GM23338 (cell line): ENCODE measurements around the gene MIF. TPM values are rescaled to one million over a fixed set of nuclear protein-coding genes. Genes with fewer than 3 reads are reported as not detected.

Source experiments
- ATAC-seq: fragments of 200-7000 bp; cut with Tn5 transposase; 3 replicates; pipeline ENCODE4 v1.9.1; 2020
- DNase-seq: peaks from one replicate; pipeline ENCODE4 v3.0.0-alpha.2; 2015; ENCODE audit warnings: low spot score
- H2AFZ ChIP-seq: fragments of 200-600 bp; sonication (generic); 2 replicates; pipeline ENCODE4 v1.8.0; 2016; ENCODE audit warnings: antibody characterized with exemption, mild to moderate bottlenecking, moderate library complexity
- H3F3A ChIP-seq: fragments of 200-600 bp; sonication (generic); replicated peaks from 2 replicates; pipeline ENCODE4 v1.8.0; 2017; ENCODE audit warnings: antibody characterized with exemption, mixed run types, low read depth
- H3K27ac ChIP-seq: fragments of 200-600 bp; sonication (generic); 2 replicates; pipeline ENCODE4 v1.6.1; 2016; ENCODE audit warnings: low read depth
- H3K27me3 ChIP-seq: fragments of 200-600 bp; sonication (generic); 2 replicates; pipeline ENCODE4 v1.8.0; 2016; ENCODE audit warnings: mild to moderate bottlenecking, mixed run types, moderate library complexity; ENCODE audit not compliant: insufficient read depth
- H3K36me3 ChIP-seq: fragments of 200-600 bp; sonication (generic); 2 replicates; pipeline ENCODE4 v1.8.0; 2016; ENCODE audit warnings: mild to moderate bottlenecking; ENCODE audit not compliant: insufficient read depth
- H3K4me1 ChIP-seq: fragments of 200-600 bp; sonication (generic); 2 replicates; pipeline ENCODE4 v1.8.0; 2016; ENCODE audit warnings: mild to moderate bottlenecking, moderate library complexity; ENCODE audit not compliant: insufficient read depth
- H3K4me2 ChIP-seq: fragments of 200-600 bp; sonication (generic); 2 replicates; pipeline ENCODE4 v1.7.1; 2017; ENCODE audit warnings: mixed run types
- H3K4me3 ChIP-seq: fragments of 200-600 bp; sonication (generic); 2 replicates; pipeline ENCODE4 v1.6.1; 2016; ENCODE audit warnings: mixed run types
- H3K79me2 ChIP-seq: fragments of 200-600 bp; sonication (generic); replicated peaks from 2 replicates; pipeline ENCODE4 v1.8.0; 2017; ENCODE audit warnings: mild to moderate bottlenecking; ENCODE audit not compliant: insufficient read depth
- H3K9me2 ChIP-seq: fragments of 200-600 bp; sonication (generic); 2 replicates; pipeline ENCODE4 v1.8.0; 2017; ENCODE audit not compliant: insufficient read depth
- H4K20me1 ChIP-seq: fragments of 200-600 bp; sonication (generic); replicated peaks from 2 replicates; pipeline ENCODE4 v1.8.0; 2017; ENCODE audit warnings: mild to moderate bottlenecking; ENCODE audit not compliant: insufficient read depth
- H3K27ac Mint-ChIP-seq: 2 replicates; pipeline ENCODE4 v1.8.0; 2020; ENCODE audit warnings: inconsistent platforms, mild to moderate bottlenecking, moderate library complexity, mixed read lengths
- H3K27me3 Mint-ChIP-seq: 3 replicates; pipeline ENCODE4 v1.8.0; 2022; ENCODE audit warnings: low read depth, mild to moderate bottlenecking, moderate library complexity, mixed read lengths, inconsistent platforms; ENCODE audit not compliant: insufficient read depth, poor library complexity
- H3K36me3 Mint-ChIP-seq: 3 replicates; pipeline ENCODE4 v1.8.0; 2021; ENCODE audit warnings: low read depth, mild to moderate bottlenecking, inconsistent platforms, moderate library complexity, mixed read lengths
- H3K4me1 Mint-ChIP-seq: 3 replicates; pipeline ENCODE4 v1.8.0; 2020; ENCODE audit warnings: mild to moderate bottlenecking, inconsistent platforms, mixed read lengths
- H3K4me3 Mint-ChIP-seq: 3 replicates; pipeline ENCODE4 v1.8.0; 2021; ENCODE audit warnings: moderate library complexity, mild to moderate bottlenecking, inconsistent platforms, mixed read lengths
- H3K9me3 Mint-ChIP-seq: 3 replicates; pipeline ENCODE4 v1.8.0; 2020; ENCODE audit warnings: moderate library complexity, mild to moderate bottlenecking, inconsistent platforms, mixed read lengths
- ETS1 ChIP-seq: IDR thresholded peaks from 2 replicates; pipeline ENCODE4 v1.6.1; 2016; ENCODE audit warnings: antibody characterized with exemption
- EZH2phosphoT487 ChIP-seq: fragments of 200-600 bp; sonication (generic); IDR thresholded peaks from one replicate; pipeline ENCODE4 v1.8.1; 2018; ENCODE audit warnings: antibody characterized with exemption; ENCODE audit not compliant: unreplicated experiment
- JUNB ChIP-seq: IDR thresholded peaks from one replicate; pipeline ENCODE4 v1.6.1; 2016; ENCODE audit warnings: antibody characterized with exemption; ENCODE audit not compliant: unreplicated experiment
- POLR2AphosphoS5 ChIP-seq: IDR thresholded peaks from 2 replicates; pipeline ENCODE4 v1.6.1; 2016; ENCODE audit warnings: antibody characterized with exemption, low read depth
- REST ChIP-seq: IDR thresholded peaks from one replicate; pipeline ENCODE4 v1.6.1; 2018; ENCODE audit warnings: antibody characterized with exemption; ENCODE audit not compliant: unreplicated experiment
- STAT1 ChIP-seq: IDR thresholded peaks from one replicate; pipeline ENCODE4 v1.6.1; 2016; ENCODE audit warnings: antibody characterized with exemption; ENCODE audit not compliant: unreplicated experiment
- ZNF114 ChIP-seq: fragments of 250-450 bp; sonication (Bioruptor Pico); IDR thresholded peaks from 2 replicates; pipeline ENCODE4 v1.5.0; 2020; ENCODE audit warnings: mild to moderate bottlenecking, moderate library complexity
- ZNF462 ChIP-seq: fragments of 250-450 bp; sonication (Bioruptor Pico); IDR thresholded peaks from 2 replicates; pipeline ENCODE4 v1.5.0; 2020; ENCODE audit warnings: mild to moderate bottlenecking, moderate library complexity
- polyA plus RNA-seq: library from polyadenylated mRNA; unstranded; fragments of >200 nt; fragmentation: Nextera tagmentation; extraction: Ambion mirVana; gene quantifications from 2 replicates; pipeline ENCODE4 v1.2.1, GENCODE V29; 2016
- total RNA-seq: library from RNA; depleted of rRNA; stranded (reverse); fragments of >200 nt; shearing (Covaris generic); gene quantifications from 2 replicates; pipeline ENCODE4 v1.2.3, GENCODE V29; 2014

Gene MIF
- total and polyA plus RNA-seq, 2 experiments from 2014 or later: 800 to 5,205 TPM

- DNase-seq (no peak), ATAC-seq (no peak)
- H3K27ac Mint-ChIP-seq: no peak overlapping the region
- H3K27me3 ChIP-seq: no peaks in the 10 kb centered on the region
- peaks cover 37% of the 10 kb centered on the region for H3K4me1 ChIP-seq
- no peak overlapping the region for H3K27ac ChIP-seq
- H3K9me2 ChIP-seq: peaks cover 4% of the 10 kb centered on the region; the same call in 1 of the 2 replicates
- H3K4me2 ChIP-seq: no peak overlapping the region
- TF ChIP-seq REST: no peak
- no peak for TF ChIP-seq STAT1
- no peak for TF ChIP-seq POLR2AphosphoS5
- TF ChIP-seq ZNF114 (CRISPR knock-in tag): no peak
- TF ChIP-seq JUNB: no peak
- TF ChIP-seq ZNF462 (CRISPR knock-in tag): no peak
- no peak for TF ChIP-seq EZH2phosphoT487
- no peak for TF ChIP-seq ETS1
- no peak overlapping the region for H3K4me3 ChIP-seq
- peaks cover 12% of the 10 kb centered on the region; the same call in 1 of the 2 replicates for H3F3A ChIP-seq
- peaks cover 7% of the 10 kb centered on the region; the same call in 2 of the 3 replicates for H3K36me3 Mint-ChIP-seq
- peaks cover 38% of the 10 kb centered on the region for H3K4me1 Mint-ChIP-seq
- H3K79me2 ChIP-seq: no peaks in the 10 kb centered on the region
- H3K27me3 Mint-ChIP-seq: peaks cover 11% of the 10 kb centered on the region
- no peak overlapping the region for H3K4me3 Mint-ChIP-seq
- no peak overlapping the region for H2AFZ ChIP-seq
- no peaks in the 10 kb centered on the region for H4K20me1 ChIP-seq
- peaks cover 23% of the 10 kb centered on the region for H3K9me3 Mint-ChIP-seq
- H3K36me3 ChIP-seq: no peaks in the 10 kb centered on the region; the same call in 1 of the 2 replicates
Measured at GRCh38 chr22:23911318-23911980, 17.3 kb downstream of the MIF start.
